Measurements from ENCODE around the gene ZNG1C.
"Not testable (repeated sequence)": the region's sequence is repeated elsewhere in the genome, so short reads cannot be mapped to it uniquely, and the experiment has no call there.

The ZNG1C gene

GRCh38 chr9:68241683-68242082, at the start of gene ZNG1C:
Gene ZNG1C (plus strand): TSS chr9:68241983. CDS start chr9:68242032, 49 bp downstream.
- DNase-seq, result not testable (repeated sequence)

GRCh38 chr9:68242437-68242836, 654 bp downstream of the ZNG1C start:
- not testable (repeated sequence) for DNase-seq

GRCh38 chr9:68281041-68281440, 39.3 kb downstream of the ZNG1C start:
- not testable (repeated sequence) for DNase-seq

GRCh38 chr9:68302567-68302966, 60.8 kb downstream of the ZNG1C start, which contains the start of gene FOXD4L3:
Gene FOXD4L3 (plus strand): TSS chr9:68302867. CDS start chr9:68302952, 85 bp downstream.
- DNase-seq, result not testable (repeated sequence)

GRCh38 chr9:68303771-68304170, 62.0 kb downstream of the ZNG1C start:
- DNase-seq, result not testable (repeated sequence)

DNA sequence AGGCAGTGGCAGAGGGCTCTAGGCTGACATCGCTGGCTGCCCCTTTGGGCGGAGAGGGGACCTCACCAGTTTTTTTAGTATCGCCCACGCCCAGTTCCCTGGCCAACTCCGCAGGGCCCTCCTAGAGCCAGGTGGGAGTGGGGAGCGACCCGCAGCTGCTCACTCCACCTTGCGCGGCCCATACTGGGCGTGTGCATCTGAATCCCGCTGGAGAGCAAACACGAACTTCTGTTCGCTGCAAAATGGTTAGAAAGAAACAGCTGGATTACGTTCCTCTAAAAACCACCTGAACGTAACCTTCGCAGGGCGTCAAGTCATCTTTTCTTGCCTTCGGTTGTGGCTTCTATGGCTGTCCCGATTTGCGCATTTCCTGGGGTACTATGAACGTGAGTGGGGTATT, 62.4 kb downstream of the ZNG1C start:
- DNase-seq, result not testable (repeated sequence)

GRCh38 chr9:68304777-68305176, 63.0 kb downstream of the ZNG1C start:
- not testable (repeated sequence) for DNase-seq

- DNase-seq, result not testable (repeated sequence)
Measured at GRCh38 chr9:68305680-68306285, 64.0 kb downstream of the ZNG1C start.

DNA sequence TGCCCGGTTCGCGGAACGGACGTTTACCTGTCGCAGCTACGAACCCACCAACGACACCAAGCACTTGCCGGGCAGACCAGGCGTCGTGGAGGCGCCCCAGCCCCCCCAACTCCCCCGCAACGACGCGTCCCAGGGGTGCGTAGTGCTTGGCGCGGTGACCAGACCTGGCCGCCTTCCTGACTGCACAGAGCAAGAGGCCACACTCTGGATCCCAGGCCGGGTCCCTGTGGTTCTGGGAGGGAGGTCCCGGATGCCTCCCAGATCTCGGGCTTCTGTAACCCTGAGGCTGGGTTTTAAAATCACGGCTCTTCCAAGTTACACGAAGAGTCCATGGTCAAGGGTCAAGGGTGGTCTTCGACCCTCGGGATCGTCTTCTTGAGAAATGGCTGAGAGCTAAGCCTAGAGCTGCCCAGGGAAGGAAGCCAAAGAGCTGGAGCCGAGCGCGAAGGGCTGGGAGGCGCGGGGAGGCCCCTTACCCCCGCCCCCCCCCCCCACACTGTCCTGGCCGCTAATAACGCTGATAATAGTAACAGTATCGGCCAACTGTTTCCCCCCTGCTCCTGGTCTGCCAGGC, 64.7 kb downstream of the ZNG1C start:
- not testable (repeated sequence) for DNase-seq

DNA sequence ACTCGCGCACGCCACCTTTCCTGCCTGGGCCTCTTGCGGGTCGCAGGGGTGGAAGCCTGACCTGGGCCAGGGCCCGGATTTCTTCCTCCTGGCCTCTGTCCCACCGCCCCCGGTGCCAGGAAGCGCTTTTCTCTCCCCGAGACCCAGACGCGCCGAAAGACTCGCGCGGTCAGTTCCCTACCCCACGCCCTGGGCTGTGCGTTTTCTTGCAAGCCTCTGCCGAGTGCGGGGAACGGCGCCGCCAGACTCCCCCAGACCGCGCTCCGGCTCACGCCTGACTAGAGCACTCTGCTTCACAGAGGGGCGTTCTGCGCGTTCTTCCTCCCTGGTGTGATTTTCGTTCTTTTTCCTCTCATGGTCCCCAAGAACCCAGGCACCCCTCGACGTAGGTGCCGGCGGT, 65.3 kb downstream of the ZNG1C start:
- not testable (repeated sequence) for DNase-seq

DNA sequence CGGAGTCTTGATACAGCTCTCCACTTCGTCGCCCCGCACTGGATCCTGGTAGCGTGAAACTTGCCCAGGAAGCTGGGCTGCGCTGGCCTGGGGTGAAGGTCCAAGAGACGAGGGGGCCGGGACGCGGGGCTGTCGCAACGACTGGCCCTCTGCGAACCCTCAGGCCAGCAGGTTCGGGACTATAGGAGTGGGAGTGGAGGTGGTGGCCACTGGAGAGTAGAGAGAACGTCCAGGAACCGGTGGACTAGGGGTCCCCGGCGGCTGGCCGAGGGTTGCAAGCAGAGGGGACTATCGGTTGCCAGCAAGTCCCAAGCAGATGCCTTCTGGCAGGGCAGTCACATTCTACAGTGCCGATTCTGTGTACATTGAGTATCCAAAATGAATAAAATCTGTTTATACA, 65.9 kb downstream of the ZNG1C start:
- not testable (repeated sequence) for DNase-seq

DNA sequence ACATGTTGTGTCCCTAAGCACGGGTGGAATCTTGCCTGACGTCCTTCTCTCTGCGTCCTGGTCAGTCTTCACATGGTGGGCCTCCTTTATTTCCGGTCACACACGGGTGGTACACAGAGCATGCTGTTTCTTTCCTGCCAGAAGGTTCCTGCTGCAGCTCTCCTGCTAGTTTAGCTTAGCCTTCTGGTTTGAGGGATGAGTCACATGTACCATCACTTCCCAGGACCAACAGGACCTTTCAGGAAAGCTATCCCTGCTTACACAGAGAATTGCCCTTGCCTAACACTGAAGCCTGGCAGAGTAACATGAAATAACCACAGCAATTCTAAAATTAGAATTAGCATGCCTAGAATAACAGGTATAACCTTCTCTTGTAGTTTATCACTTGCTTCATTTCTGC, 69.4 kb downstream of the ZNG1C start:
- DNase-seq, result not testable (repeated sequence)

- DNase-seq, result not testable (repeated sequence)
Measured at GRCh38 chr9:68318209-68318608, 76.4 kb downstream of the ZNG1C start.

DNA sequence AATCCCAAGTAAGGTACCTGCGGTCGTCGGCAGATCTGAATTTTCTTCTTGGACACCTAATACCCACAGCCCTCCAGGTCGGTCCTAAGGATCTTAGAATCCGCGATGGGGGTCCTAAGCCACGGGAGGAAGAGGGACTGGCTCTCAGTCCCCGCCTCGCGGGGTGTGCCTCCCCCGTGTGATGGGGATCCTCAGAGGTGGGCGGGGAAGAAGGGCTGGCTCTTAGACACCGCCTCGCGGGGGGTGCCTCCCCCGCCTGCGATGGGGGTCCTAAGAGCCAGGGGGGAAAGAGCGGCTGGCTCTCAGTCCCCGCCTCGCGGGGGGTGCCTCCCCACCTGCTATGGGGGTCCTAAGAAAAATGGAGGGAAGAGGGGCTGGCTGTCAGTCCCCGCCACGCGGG, 82.0 kb downstream of the ZNG1C start:
- not testable (repeated sequence) for DNase-seq

- DNase-seq, result not testable (repeated sequence)
Measured at GRCh38 chr9:68324518-68324917, 82.7 kb downstream of the ZNG1C start.

- not testable (repeated sequence) for DNase-seq
Measured at GRCh38 chr9:68329106-68329505, 87.3 kb downstream of the ZNG1C start.

DNA sequence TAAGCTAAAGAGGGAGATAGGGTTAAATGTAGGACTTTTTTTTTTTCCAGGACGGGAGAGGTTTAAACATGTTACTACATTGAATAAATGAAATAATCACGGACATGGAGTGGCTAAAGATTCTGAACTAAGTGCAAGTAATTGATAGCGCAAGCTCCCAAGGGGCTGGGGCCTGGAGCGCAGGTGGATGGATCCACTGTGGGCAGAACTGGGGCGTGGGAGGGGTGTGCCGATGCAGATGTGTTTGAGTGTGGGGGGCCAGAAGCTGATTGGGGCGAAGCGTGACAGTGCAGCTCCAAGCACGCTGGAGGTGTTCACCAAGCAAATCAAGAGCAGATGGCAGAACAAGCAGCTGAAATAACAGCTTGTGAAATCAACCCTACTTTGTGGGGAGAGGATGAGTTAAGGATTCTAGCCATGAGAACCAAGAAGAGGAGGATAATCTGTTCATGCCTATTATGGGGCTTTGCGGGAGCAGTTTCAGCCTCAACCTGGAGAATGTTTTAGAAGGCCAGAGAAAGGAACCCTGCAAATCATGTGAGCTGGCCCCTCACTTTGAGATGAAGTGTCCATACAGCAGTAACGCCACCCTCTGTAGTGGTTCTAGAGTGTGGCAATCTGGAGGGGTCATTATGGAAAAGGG, 88.9 kb downstream of the ZNG1C start:
- DNase-seq, result not testable (repeated sequence)

DNA sequence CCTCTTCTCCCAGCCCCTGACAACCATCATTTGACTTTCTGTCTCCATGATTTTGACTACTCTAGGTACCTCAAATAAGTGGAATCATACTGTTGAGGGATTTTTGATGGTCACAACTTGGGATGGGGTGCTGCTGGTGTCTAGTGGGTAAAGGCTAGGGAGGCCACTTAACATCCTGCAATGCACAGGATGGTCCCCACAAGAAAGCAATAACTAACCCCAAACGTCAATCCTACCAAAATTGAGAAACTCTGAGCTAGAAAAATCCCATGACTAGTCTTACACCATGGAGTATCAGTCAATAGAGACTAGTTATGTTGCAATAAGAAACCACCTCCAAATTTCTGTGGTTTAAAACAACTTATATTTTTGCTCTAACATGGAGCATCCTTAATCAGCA, 90.3 kb downstream of the ZNG1C start:
- DNase-seq, result not testable (repeated sequence)

DNA sequence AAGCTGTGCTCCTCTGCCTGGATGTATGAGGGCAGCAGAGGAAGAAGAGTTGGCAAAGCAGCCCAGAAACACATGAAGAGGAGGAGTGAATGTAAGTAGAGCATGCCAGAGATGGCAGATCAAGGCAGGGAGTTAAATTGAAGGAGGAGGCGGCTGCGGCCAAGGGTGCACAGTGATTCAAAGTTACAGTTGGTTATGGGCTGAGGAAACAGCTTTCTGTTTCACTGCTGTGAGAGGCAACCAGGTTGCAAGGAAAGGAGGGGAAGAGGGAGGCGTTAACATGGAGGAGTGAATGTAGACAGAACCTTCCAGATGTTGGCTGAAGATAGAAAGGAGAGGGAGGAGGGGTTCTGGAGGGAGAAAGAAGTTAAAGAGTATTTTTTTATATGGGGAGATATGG, 94.2 kb downstream of the ZNG1C start:
- DNase-seq, result not testable (repeated sequence)

DNA sequence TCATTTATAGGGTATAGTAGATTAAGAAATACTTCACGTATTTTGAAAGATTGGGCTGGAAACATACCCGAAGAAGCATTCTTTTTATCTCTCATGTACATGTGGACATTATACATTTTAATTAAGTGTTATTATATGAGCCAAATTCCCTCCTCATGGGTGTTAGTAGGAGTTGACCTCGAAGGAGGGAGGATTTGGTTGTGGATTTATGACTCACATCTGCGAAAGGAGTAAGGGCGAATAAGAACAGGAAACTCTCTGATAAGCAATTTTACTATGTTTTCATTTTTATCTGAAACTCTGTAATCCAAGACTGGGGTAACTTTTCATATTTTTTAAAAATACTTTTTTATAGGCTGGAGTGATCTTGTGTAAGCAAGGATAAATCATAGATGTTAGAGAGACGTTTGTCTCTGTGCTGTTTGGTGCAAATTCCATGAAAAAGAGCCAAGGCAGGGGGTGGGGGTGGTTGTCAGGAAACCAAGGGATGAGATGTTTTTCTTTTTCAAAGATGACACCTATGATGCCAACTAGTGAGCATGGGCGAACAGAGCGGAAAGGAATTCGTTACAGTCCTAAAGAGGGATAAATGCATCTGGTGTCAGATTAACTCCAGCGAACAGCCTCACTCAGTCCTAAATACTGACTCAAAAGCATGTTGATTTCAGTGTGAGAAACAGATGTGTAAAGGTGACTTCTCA, 95.0 kb downstream of the ZNG1C start:
- DNase-seq, result not testable (repeated sequence)

DNA sequence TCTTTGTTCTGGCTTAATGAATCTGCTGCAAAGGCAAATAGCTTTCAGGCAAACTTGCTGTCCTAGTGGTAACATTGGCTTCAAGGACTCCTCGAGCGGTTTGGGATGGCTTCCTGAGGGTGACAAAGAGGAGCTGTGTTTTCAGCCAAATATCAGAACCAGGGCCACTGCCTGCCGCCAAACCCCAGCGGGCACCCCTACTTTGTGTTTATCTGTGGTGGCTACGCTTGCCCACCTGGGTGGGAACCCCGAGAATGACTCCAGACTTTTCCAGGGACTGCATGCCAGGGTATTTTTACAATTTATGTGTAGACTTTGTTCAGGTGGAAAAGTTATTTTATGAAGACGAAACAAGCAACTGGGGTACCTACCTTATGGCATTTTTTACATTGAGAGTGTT, 96.2 kb downstream of the ZNG1C start:
- not testable (repeated sequence) for DNase-seq

- DNase-seq, result not testable (repeated sequence)
Measured at GRCh38 chr9:68342265-68343025, 100.7 kb downstream of the ZNG1C start.

- not testable (repeated sequence) for DNase-seq
Measured at GRCh38 chr9:68343242-68343641, 101.5 kb downstream of the ZNG1C start.
